Right lobe of liver (tissue), 4 donors: ENCODE data around the gene SLAMF8.

Experiments
- POLR2A ChIP-seq: fragments of 450-650 bp; IDR thresholded peaks from one replicate; pipeline ENCODE4 v1.6.1; 2017; ENCODE audit warnings: antibody characterized with exemption, mild to moderate bottlenecking
- TF ChIP-seq, protein P1 (sequence below), 4 donors: fragments of 200-600 bp in 3 of 4; fragments of 450-650 bp in 1 of 4; IDR thresholded peaks; one replicate each; pipeline versions ENCODE4 v1.5.1 to v1.8.0; 2016 to 2022; ENCODE audit warnings: antibody characterized with exemption in 4 of 4, mild to moderate bottlenecking in 2 of 4
- donor health status: DM: no; HTN: no; CAD: no.
- donor health status: DM: no; HTN: no; CAD: no.
- donor health status: DM: no; HTN: yes; CAD: no.

DNA sequence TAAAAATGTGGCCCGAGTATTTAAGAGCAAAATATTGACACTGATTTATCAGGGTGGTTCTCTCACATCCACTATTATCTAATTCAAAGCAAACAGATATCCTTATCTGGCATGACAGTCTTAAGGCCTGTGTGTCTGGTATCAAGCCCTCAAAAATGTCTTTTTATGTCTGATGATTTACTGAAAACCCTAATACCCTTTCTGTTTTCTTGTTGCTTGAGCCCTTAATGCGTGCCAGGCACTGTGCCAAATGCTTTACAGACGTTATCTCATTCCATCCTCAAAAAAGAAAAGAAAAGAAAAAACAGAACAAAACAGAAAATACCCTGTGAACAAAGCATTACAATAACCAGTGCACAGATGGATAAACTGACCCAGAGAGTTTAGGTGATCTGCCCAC lies 40.2 kb upstream of the SLAMF8 start:
- TF ChIP-seq, protein P1, sequence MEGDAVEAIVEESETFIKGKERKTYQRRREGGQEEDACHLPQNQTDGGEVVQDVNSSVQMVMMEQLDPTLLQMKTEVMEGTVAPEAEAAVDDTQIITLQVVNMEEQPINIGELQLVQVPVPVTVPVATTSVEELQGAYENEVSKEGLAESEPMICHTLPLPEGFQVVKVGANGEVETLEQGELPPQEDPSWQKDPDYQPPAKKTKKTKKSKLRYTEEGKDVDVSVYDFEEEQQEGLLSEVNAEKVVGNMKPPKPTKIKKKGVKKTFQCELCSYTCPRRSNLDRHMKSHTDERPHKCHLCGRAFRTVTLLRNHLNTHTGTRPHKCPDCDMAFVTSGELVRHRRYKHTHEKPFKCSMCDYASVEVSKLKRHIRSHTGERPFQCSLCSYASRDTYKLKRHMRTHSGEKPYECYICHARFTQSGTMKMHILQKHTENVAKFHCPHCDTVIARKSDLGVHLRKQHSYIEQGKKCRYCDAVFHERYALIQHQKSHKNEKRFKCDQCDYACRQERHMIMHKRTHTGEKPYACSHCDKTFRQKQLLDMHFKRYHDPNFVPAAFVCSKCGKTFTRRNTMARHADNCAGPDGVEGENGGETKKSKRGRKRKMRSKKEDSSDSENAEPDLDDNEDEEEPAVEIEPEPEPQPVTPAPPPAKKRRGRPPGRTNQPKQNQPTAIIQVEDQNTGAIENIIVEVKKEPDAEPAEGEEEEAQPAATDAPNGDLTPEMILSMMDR (IDR thresholded peaks at IDR 0.05): no peak
- TF ChIP-seq POLR2A: no peak
